ENCODE results near the gene PLIN1. TPM values are rescaled to one million over a fixed set of nuclear protein-coding genes. Genes with fewer than 3 reads are reported as not detected.

The PLIN1 gene
- total and polyA plus RNA-seq, 2 donors (not counting 1 experiment from before 2014, with no cell fraction given): 0.97 to 1.2 TPM

GRCh38 chr15:89615135-89615534 is 64.0 kb downstream of the PLIN1 start:
- intact Hi-C loops (cut with micrococcal nuclease): no loop called here
- H3K36me3 ChIP-seq (replicated peaks in 1 of 2; ENCODE audit: control extremely low read depth in 1 of 2, control insufficient read depth in 1 of 2, extremely low read depth in 1 of 2, insufficient read depth in 2 of 2, low read length in 1 of 2): no peaks in the 10 kb centered on the region
- H3K9me3 Mint-ChIP-seq (ENCODE audit: insufficient read depth): peaks cover 11% of the 10 kb centered on the region

More at GRCh38 chr15:89615135-89615534, 64.0 kb downstream of the PLIN1 start:
- no peak overlapping the region for H3K4me2 ChIP-seq (replicated peaks; ENCODE audit: low read depth, low read length, poor library complexity, severe bottlenecking)
- no peaks in the 10 kb centered on the region for H3K4me1 ChIP-seq (ENCODE audit: control insufficient read depth in 2 of 2, insufficient read depth in 2 of 2, low read length in 2 of 2)
- H3K4me3 ChIP-seq (ENCODE audit: control extremely low read depth in 1 of 5, extremely low read depth in 1 of 5, insufficient read depth in 1 of 5, low read depth in 2 of 5, low read length in 4 of 5): no peak overlapping the region
- H3K27ac ChIP-seq (ENCODE audit: low read length in 2 of 2): no peak overlapping the region
- ChIA-PET POLR2A (no interaction called here), CTCF (no interaction called here)
- TF ChIP-seq EZH2 (IDR thresholded peaks at IDR 0.05; ENCODE audit: borderline replicate concordance, insufficient read depth, low read depth, low read length, poor library complexity, severe bottlenecking): no peak
- peaks cover 5 to 12% (median 11%) of the 10 kb centered on the region in 3 donors for H3K9me3 ChIP-seq (ENCODE audit: control extremely low read depth in 1 of 3, control insufficient read depth in 2 of 3, insufficient read depth in 1 of 3, low read length in 2 of 3)
- no peak overlapping the region for H3K9ac ChIP-seq (ENCODE audit: low read length)
- no peak overlapping the region for H2AFZ ChIP-seq (ENCODE audit: insufficient read depth, low read depth, low read length, poor library complexity, severe bottlenecking)
- H3K79me2 ChIP-seq (ENCODE audit: control insufficient read depth, insufficient read depth, low read length): no peaks in the 10 kb centered on the region
- Mint-ChIP-seq H3K27ac (no peak overlapping the region), H3K4me1 (no peaks in the 10 kb centered on the region), H3K27me3 (no peaks in the 10 kb centered on the region), H3K4me3 (no peak overlapping the region)
- H3K27me3 ChIP-seq (replicated peaks in 1 of 4; ENCODE audit: control extremely low read depth in 1 of 4, control insufficient read depth in 3 of 4, insufficient read depth in 4 of 4, low read length in 3 of 4): no peaks in the 10 kb centered on the region
- no CpG with 5 or more reads among the region's 1 CpG for WGBS (ENCODE audit: insufficient coverage)
- DNase-seq (no peak), ATAC-seq (ENCODE audit: low read depth) (no peak)
- H4K20me1 ChIP-seq (ENCODE audit: control insufficient read depth, insufficient read depth, low read length, poor library complexity, severe bottlenecking): no peaks in the 10 kb centered on the region

Small RNA genes lying within 50 kb of the gene (small RNA-seq; reads per million reads assigned to genes)
- gene RNU6-132P (ENCODE audit: insufficient read length, low read depth, low replicate concordance): not detected

Other genes starting within 250 kb of the PLIN1 start
- not detected in 2 replicates for gene RHCG, start 182.8 kb downstream of the PLIN1 start, total RNA-seq
- gene RHCG, start 182.8 kb downstream of the PLIN1 start, polyA plus RNA-seq: not detected in 2 replicates
- gene TICRR, start 103.9 kb downstream of the PLIN1 start, total RNA-seq: 0.05 TPM in 1 of 2 replicates, not detected in the other
- gene TICRR, start 103.9 kb downstream of the PLIN1 start, polyA plus RNA-seq: 0.07 and 0.13 TPM in 2 replicates
- gene KIF7, start 23.9 kb downstream of the PLIN1 start, total RNA-seq: not detected in 2 replicates
- gene KIF7, start 23.9 kb downstream of the PLIN1 start, polyA plus RNA-seq: not detected in 2 replicates
- 2.4 and 2.8 TPM in 2 replicates for gene PEX11A, start 11.4 kb upstream of the PLIN1 start, total RNA-seq
- 0.33 and 0.78 TPM in 2 replicates for gene PEX11A, start 11.4 kb upstream of the PLIN1 start, polyA plus RNA-seq
- gene WDR93, start 11.4 kb upstream of the PLIN1 start, total RNA-seq: 0.12 and 0.29 TPM in 2 replicates
- 0.06 TPM in 1 of 2 replicates, not detected in the other for gene WDR93, start 11.4 kb upstream of the PLIN1 start, polyA plus RNA-seq
- gene MESP1, start 71.9 kb upstream of the PLIN1 start, total RNA-seq: 0.49 and 0.51 TPM in 2 replicates
- 0.25 and 0.43 TPM in 2 replicates for gene MESP1, start 71.9 kb upstream of the PLIN1 start, polyA plus RNA-seq
- not detected in 2 replicates for gene MESP2, start 97.0 kb upstream of the PLIN1 start, total RNA-seq
- gene MESP2, start 97.0 kb upstream of the PLIN1 start, polyA plus RNA-seq: 0.19 TPM in 1 of 2 replicates, not detected in the other
- 1.00 and 2.0 TPM in 2 replicates for gene ANPEP, start 135.5 kb upstream of the PLIN1 start, total RNA-seq
- 1.2 and 3.4 TPM in 2 replicates for gene ANPEP, start 135.5 kb upstream of the PLIN1 start, polyA plus RNA-seq
- 32.3 and 43.1 TPM in 2 replicates for gene AP3S2, start 214.6 kb upstream of the PLIN1 start, total RNA-seq
- gene AP3S2, start 214.6 kb upstream of the PLIN1 start, polyA plus RNA-seq: 11.3 and 13.6 TPM in 2 replicates
- 0.10 TPM in 1 of 2 replicates, not detected in the other for gene ARPIN, start 233.6 kb upstream of the PLIN1 start, total RNA-seq
- 0.09 and 0.10 TPM in 2 replicates for gene ARPIN, start 233.6 kb upstream of the PLIN1 start, polyA plus RNA-seq